ENCODE results near the gene SIRT1. TPM values are rescaled to one million over a fixed set of nuclear protein-coding genes. Genes with fewer than 3 reads are reported as not detected.

The SIRT1 gene
- total RNA-seq, 1 donor from 2014 or later = 33.5 TPM

GRCh38 chr10:67839951-67840350, 44.5 kb upstream of the SIRT1 start:
- Mint-ChIP-seq H3K36me3 (ENCODE audit: unreplicated experiment) (peaks cover 8% of the 10 kb centered on the region), H3K27ac (ENCODE audit: unreplicated experiment) (no peak overlapping the region), H3K4me1 (ENCODE audit: low read depth, unreplicated experiment) (peaks cover 7% of the 10 kb centered on the region), H3K4me3 (ENCODE audit: unreplicated experiment) (no peak overlapping the region), H3K9me3 (ENCODE audit: unreplicated experiment) (peaks cover 2% of the 10 kb centered on the region), H3K27me3 (ENCODE audit: unreplicated experiment) (no peaks in the 10 kb centered on the region)
- DNase-seq = no peak
- TF ChIP-seq, protein P1, sequence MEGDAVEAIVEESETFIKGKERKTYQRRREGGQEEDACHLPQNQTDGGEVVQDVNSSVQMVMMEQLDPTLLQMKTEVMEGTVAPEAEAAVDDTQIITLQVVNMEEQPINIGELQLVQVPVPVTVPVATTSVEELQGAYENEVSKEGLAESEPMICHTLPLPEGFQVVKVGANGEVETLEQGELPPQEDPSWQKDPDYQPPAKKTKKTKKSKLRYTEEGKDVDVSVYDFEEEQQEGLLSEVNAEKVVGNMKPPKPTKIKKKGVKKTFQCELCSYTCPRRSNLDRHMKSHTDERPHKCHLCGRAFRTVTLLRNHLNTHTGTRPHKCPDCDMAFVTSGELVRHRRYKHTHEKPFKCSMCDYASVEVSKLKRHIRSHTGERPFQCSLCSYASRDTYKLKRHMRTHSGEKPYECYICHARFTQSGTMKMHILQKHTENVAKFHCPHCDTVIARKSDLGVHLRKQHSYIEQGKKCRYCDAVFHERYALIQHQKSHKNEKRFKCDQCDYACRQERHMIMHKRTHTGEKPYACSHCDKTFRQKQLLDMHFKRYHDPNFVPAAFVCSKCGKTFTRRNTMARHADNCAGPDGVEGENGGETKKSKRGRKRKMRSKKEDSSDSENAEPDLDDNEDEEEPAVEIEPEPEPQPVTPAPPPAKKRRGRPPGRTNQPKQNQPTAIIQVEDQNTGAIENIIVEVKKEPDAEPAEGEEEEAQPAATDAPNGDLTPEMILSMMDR (IDR thresholded peaks at IDR 0.05; ENCODE audit: partially characterized antibody, unreplicated experiment) = no peak

DNA sequence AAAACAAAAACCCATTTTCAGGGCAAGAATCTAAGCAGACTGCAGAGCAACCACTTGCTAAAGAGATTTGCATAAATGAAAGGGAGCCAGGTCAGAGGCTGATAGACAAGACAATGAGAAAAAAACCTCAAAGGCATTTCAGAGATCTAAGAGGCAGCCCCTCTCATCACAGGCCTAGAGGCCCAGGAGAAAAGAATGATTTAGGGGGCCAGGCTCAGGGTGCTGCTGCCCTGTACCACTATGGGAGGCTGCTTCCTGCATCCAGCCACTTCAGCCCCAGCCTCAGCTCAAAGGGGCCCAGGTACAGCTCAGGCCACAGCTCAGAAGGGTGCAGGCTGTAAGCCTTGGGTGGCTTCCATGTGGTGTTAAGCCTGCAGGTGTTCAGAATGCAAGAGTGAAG, 42.7 kb upstream of the SIRT1 start:
- Mint-ChIP-seq H3K9me3 (ENCODE audit: unreplicated experiment) (peaks cover 2% of the 10 kb centered on the region), H3K4me1 (ENCODE audit: low read depth, unreplicated experiment) (peaks cover 1% of the 10 kb centered on the region), H3K4me3 (ENCODE audit: unreplicated experiment) (no peak overlapping the region), H3K36me3 (ENCODE audit: unreplicated experiment) (peaks cover 8% of the 10 kb centered on the region), H3K27me3 (ENCODE audit: unreplicated experiment) (no peaks in the 10 kb centered on the region), H3K27ac (ENCODE audit: unreplicated experiment) (no peak overlapping the region)
- no peak for DNase-seq
- TF ChIP-seq, protein P1 (IDR thresholded peaks at IDR 0.05; ENCODE audit: partially characterized antibody, unreplicated experiment) = no peak

GRCh38 chr10:67843284-67843683, 41.2 kb upstream of the SIRT1 start:
- TF ChIP-seq, protein P1 (IDR thresholded peaks at IDR 0.05; ENCODE audit: partially characterized antibody, unreplicated experiment) = no peak
- Mint-ChIP-seq H3K27ac (ENCODE audit: unreplicated experiment) (no peak overlapping the region), H3K27me3 (ENCODE audit: unreplicated experiment) (no peaks in the 10 kb centered on the region), H3K4me1 (ENCODE audit: low read depth, unreplicated experiment) (no peaks in the 10 kb centered on the region), H3K36me3 (ENCODE audit: unreplicated experiment) (peaks cover 8% of the 10 kb centered on the region), H3K9me3 (ENCODE audit: unreplicated experiment) (peaks cover 2% of the 10 kb centered on the region), H3K4me3 (ENCODE audit: unreplicated experiment) (no peak overlapping the region)
- DNase-seq = no peak

DNA sequence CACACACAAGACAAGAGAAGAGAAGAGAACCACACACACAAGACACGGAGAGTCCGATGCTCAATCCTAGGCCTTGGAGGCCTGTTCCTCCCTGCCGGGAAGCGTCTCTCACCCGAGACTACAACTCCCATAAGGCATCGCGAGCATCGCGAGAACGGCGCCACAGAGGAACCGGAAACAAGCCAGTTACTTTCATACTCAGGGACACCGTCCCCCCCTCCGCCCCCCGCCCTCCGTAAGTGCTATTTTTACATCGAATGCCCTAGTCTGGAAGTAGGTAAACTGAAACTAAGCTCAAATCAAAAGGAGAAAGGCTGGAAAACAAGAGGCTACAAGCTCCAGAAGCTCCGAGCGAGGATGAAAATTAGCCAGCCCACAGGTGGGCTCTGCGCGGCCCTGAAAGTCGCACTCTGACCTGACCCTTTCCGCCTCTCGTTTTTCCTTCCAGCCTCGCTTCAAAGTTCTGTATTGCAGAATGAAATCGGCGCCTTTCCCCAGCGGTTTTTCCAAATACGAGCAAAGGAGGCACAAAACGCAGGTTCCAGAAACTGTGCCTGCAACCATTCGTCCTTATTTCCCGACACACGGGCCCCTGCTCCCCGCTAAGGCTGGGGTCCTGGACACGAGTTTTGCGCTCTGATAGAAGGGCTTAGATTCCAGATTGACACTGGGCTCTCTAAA, 35.0 kb upstream of the SIRT1 start:
- DNase-seq = peak; percentile 94
- H3K27me3 Mint-ChIP-seq (ENCODE audit: unreplicated experiment) = peaks cover 2% of the 10 kb centered on the region
- peak overlapping the region; percentile 99 for H3K4me3 Mint-ChIP-seq (ENCODE audit: unreplicated experiment)
- H3K27ac Mint-ChIP-seq (ENCODE audit: unreplicated experiment) = peak overlapping the region; percentile 94
- H3K4me1 Mint-ChIP-seq (ENCODE audit: low read depth, unreplicated experiment) = peaks cover 1% of the 10 kb centered on the region
- no peaks in the 10 kb centered on the region for H3K36me3 Mint-ChIP-seq (ENCODE audit: unreplicated experiment)
- H3K9me3 Mint-ChIP-seq (ENCODE audit: unreplicated experiment) = peaks cover 3% of the 10 kb centered on the region
- TF ChIP-seq, protein P1 (IDR thresholded peaks at IDR 0.05; ENCODE audit: partially characterized antibody, unreplicated experiment) = no peak

DNA sequence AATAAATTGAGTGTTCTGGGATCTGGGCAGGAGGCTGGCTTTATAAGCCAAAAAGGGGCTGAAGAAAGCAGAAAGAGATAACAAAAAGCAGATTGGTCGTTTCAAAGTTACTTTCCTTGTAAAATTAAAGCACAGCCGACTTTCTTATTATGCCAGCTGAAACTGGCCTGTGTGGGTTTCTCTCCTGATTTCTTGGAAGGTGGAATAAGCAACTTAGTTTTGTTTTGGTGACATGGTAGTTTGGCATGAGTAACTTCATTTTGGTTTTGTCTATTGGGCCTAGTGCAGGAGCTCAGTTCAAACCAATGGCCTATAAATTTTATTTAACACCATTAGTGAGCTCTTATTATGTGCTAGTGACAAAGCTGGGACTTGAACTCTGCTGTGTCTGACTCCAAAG, 33.3 kb upstream of the SIRT1 start:
- TF ChIP-seq, protein P1 (IDR thresholded peaks at IDR 0.05; ENCODE audit: partially characterized antibody, unreplicated experiment) = no peak
- DNase-seq = no peak
- Mint-ChIP-seq H3K9me3 (ENCODE audit: unreplicated experiment) (peaks cover 6% of the 10 kb centered on the region), H3K36me3 (ENCODE audit: unreplicated experiment) (no peaks in the 10 kb centered on the region), H3K4me1 (ENCODE audit: low read depth, unreplicated experiment) (peaks cover 1% of the 10 kb centered on the region), H3K27me3 (ENCODE audit: unreplicated experiment) (peaks cover 4% of the 10 kb centered on the region), H3K4me3 (ENCODE audit: unreplicated experiment) (peak overlapping the region; percentile 57), H3K27ac (ENCODE audit: unreplicated experiment) (no peak overlapping the region)

Data from glutamatergic neuron (in vitro differentiated cells).